GM23248 (cell line): ENCODE data around the gene LYRM9. TPM values are rescaled to one million over a fixed set of nuclear protein-coding genes. Genes with fewer than 3 reads are reported as not detected.
"Not testable (repeated sequence)": the region's sequence is repeated elsewhere in the genome, so short reads cannot be mapped to it uniquely, and the experiment has no call there.

Experiments
- DNase-seq: peaks from one replicate; pipeline ENCODE4 v3.0.0-alpha.2; 2015
- H2AFZ ChIP-seq: fragments of 200-600 bp; sonication (generic); 2 replicates; pipeline ENCODE4 v1.6.1; 2016; ENCODE audit warnings: antibody characterized with exemption
- H3F3A ChIP-seq: fragments of 200-600 bp; sonication (generic); 2 replicates; pipeline ENCODE4 v1.6.1; 2016; ENCODE audit warnings: mild to moderate bottlenecking, antibody characterized with exemption, mixed run types; ENCODE audit not compliant: insufficient read depth
- H3K27ac ChIP-seq: fragments of 200-600 bp; sonication (generic); 2 replicates; pipeline ENCODE4 v1.5.1; 2016; ENCODE audit warnings: mild to moderate bottlenecking
- H3K27me3 ChIP-seq: fragments of 200-600 bp; sonication (generic); replicated peaks from 2 replicates; pipeline ENCODE4 v1.6.1; 2016; ENCODE audit warnings: mild to moderate bottlenecking; ENCODE audit not compliant: insufficient read depth
- H3K36me3 ChIP-seq: fragments of 200-600 bp; sonication (generic); 2 replicates; pipeline ENCODE4 v1.6.1; 2016; ENCODE audit warnings: low read depth, mild to moderate bottlenecking
- H3K4me1 ChIP-seq: fragments of 200-600 bp; sonication (generic); 2 replicates; pipeline ENCODE4 v1.6.1; 2016; ENCODE audit warnings: mild to moderate bottlenecking; ENCODE audit not compliant: insufficient read depth
- H3K4me2 ChIP-seq: fragments of 200-600 bp; sonication (generic); one replicate; pipeline ENCODE4 v1.6.1; 2016; ENCODE audit warnings: mild to moderate bottlenecking; ENCODE audit not compliant: unreplicated experiment
- H3K4me3 ChIP-seq: fragments of 200-600 bp; sonication (generic); 2 replicates; pipeline ENCODE4 v1.5.1; 2016; ENCODE audit warnings: mild to moderate bottlenecking
- H3K79me2 ChIP-seq: fragments of 200-600 bp; sonication (generic); 2 replicates; pipeline ENCODE4 v1.6.1; 2016; ENCODE audit warnings: mild to moderate bottlenecking; ENCODE audit not compliant: insufficient read depth
- H3K9ac ChIP-seq: fragments of 200-600 bp; sonication (generic); 2 replicates; pipeline ENCODE4 v1.6.1; 2016; ENCODE audit warnings: mild to moderate bottlenecking
- H3K9me2 ChIP-seq: fragments of 200-600 bp; sonication (generic); 2 replicates; pipeline ENCODE4 v1.6.1; 2016; ENCODE audit warnings: mixed run types, mild to moderate bottlenecking, moderate library complexity; ENCODE audit not compliant: insufficient read depth
- H3K9me3 ChIP-seq: fragments of 200-600 bp; sonication (generic); one replicate; pipeline ENCODE4 v1.6.1; 2017; ENCODE audit warnings: low read depth
- H4K20me1 ChIP-seq: fragments of 200-600 bp; sonication (generic); 2 replicates; pipeline ENCODE4 v1.6.0; 2016; ENCODE audit not compliant: insufficient read depth
- EZH2 ChIP-seq: fragments of 200-600 bp; sonication (generic); IDR thresholded peaks from 2 replicates; pipeline ENCODE4 v1.6.1; 2018; ENCODE audit warnings: antibody characterized with exemption, mild to moderate bottlenecking; ENCODE audit not compliant: insufficient read depth, poor library complexity, severe bottlenecking
- EZH2phosphoT487 ChIP-seq: fragments of 200-600 bp; sonication (generic); IDR thresholded peaks from 2 replicates; pipeline ENCODE4 v1.6.1; 2018; ENCODE audit warnings: antibody characterized with exemption, moderate library complexity, mild to moderate bottlenecking, low read depth; ENCODE audit not compliant: insufficient read depth
- WGBS, 2 experiments: methylation state at CpG; one replicate each; pipeline ENCODE4 v1.1.6; 2015 to 2017; ENCODE audit warnings: low lambda C conversion rate in 2 of 2, low coverage in 1 of 2; ENCODE audit errors: missing lambda C conversion rate in 2 of 2; 5-methylcytosine and 5-hydroxymethylcytosine counted together
- in situ Hi-C: fragments of 300-500 bp; cut with MboI; formaldehyde crosslinking; loops from 2 replicates; pipeline ENCODE4 v1.15.0; 2020
- polyA plus RNA-seq: library from polyadenylated mRNA; unstranded; fragments of >200 nt; fragmentation: Nextera tagmentation; extraction: Ambion mirVana; gene quantifications from 2 replicates; pipeline ENCODE4 v1.2.1, GENCODE V29; 2016
- total RNA-seq: library from RNA; depleted of rRNA; stranded (reverse); fragments of >200 nt; shearing (Covaris generic); gene quantifications from 2 replicates; pipeline ENCODE4 v1.2.3, GENCODE V29; 2014

Gene LYRM9
- total and polyA plus RNA-seq, 2 experiments from 2014 or later = 11.3 to 15.4 TPM

DNA sequence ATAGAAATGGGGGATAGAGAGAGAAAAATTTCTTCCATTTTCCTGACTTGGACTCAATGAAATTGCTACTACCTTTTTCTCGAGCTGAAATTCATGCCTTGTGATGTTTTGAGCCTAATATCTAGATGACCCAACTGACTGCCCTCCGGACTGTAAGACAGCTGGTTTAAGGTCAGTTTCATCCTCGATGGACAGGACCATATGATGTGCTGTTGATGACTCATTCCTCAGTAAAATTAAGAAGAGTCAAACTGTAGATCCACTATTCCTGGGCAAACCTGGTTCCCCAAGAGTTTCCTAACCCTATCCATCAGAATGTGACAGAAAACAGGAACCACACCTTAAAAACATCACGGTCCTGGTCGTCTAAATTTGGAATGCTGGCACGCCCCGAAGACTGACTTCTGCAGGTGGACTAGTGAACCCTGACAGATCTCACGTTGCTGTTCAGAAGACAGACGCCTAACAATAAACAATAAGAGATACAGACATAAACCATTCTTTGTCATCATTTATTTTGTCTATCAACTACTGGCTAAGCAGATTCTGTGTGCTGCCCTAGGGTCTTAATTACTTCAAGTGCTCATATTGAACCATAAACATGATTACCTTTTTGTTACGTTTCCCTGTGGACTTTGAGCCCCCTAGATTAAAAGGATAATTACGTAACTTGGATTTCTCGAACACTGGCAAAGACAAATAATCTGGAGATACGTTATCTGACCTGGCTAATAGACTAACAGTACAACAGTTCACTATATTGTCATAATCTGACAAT is 47.7 kb downstream of the LYRM9 start:
- Histone ChIP-seq H4K20me1 (no peaks in the 10 kb centered on the region), H2AFZ (no peak overlapping the region), H3K4me3 (no peak overlapping the region), H3K9ac (no peak overlapping the region), H3K9me2 (no peaks in the 10 kb centered on the region), H3K27ac (no peak overlapping the region), H3K79me2 (no peaks in the 10 kb centered on the region), H3K9me3 (no peaks in the 10 kb centered on the region), H3K27me3 (0 out of 2 replicates have a peak, but pooled peaks cover 3% of the 10 kb centered on the region), H3F3A (no peaks in the 10 kb centered on the region), H3K4me1 (no peaks in the 10 kb centered on the region), H3K4me2 (no peak overlapping the region), H3K36me3 (no peaks in the 10 kb centered on the region)
- in situ Hi-C loops = no loop called here
- WGBS, 2 experiments = 57 to 59% methylated on average over 13 of the region's 13 CpGs
- TF ChIP-seq EZH2phosphoT487 (no peak), EZH2 (no peak)
- no peak for DNase-seq

DNA sequence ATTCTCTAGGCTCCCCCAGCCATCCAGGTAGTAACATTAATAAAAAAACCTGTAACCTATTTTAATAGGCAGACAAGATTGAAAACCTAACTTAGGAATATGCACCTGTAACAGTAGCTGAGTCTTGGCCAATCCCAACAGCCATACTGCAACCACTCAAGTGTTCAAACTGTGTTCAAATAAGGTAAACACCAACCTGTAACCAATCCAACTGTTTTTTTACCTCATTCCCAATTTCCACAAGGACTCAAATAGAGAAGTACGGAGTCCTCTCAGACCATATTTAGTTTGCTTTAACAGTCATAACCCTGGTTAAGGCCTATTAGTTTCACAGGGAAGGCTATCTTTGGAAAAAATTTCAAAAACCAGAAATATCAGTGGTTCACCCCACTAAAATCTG is 52.5 kb downstream of the LYRM9 start:
- Histone ChIP-seq H3K36me3 (no peaks in the 10 kb centered on the region), H3K79me2 (no peaks in the 10 kb centered on the region), H3K4me1 (no peaks in the 10 kb centered on the region), H3K9ac (no peak overlapping the region), H3K9me2 (no peaks in the 10 kb centered on the region), H3K9me3 (no peaks in the 10 kb centered on the region), H3K4me3 (no peak overlapping the region), H3F3A (no peaks in the 10 kb centered on the region), H2AFZ (no peak overlapping the region), H3K27me3 (0 out of 2 replicates have a peak, but pooled peaks cover 3% of the 10 kb centered on the region), H3K4me2 (no peak overlapping the region), H4K20me1 (no peaks in the 10 kb centered on the region), H3K27ac (no peak overlapping the region)
- TF ChIP-seq EZH2phosphoT487 (no peak), EZH2 (no peak)
- WGBS, 2 experiments = 21 to 45% methylated on average over 1 of the region's 1 CpG
- DNase-seq = no peak
- in situ Hi-C loops = no loop called here

DNA sequence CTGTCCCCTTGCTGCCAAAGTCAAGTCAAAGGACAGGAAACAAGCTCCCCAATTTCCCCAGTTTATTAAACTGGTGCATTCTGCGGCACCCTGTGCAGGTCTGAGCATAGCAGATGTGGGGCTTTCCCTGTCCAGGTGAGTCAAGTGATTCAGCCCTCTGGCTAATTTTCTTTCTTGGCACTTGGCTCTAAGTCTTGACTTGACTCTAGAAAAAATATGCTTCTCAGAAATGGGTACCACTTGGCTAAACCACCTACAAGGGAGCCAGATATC is 52.8 kb downstream of the LYRM9 start:
- H3K4me2 ChIP-seq, H4K20me1 ChIP-seq, in situ Hi-C loops, H3K36me3 ChIP-seq, H3K27ac ChIP-seq, H3K9ac ChIP-seq, H3K9me3 ChIP-seq, H3K4me1 ChIP-seq, H3K79me2 ChIP-seq, H3F3A ChIP-seq, H2AFZ ChIP-seq, H3K27me3 ChIP-seq, DNase-seq, H3K9me2 ChIP-seq, H3K4me3 ChIP-seq: not testable (repeated sequence)
- WGBS, 2 experiments = no CpG with 5 or more reads among the region's 1 CpG

DNA sequence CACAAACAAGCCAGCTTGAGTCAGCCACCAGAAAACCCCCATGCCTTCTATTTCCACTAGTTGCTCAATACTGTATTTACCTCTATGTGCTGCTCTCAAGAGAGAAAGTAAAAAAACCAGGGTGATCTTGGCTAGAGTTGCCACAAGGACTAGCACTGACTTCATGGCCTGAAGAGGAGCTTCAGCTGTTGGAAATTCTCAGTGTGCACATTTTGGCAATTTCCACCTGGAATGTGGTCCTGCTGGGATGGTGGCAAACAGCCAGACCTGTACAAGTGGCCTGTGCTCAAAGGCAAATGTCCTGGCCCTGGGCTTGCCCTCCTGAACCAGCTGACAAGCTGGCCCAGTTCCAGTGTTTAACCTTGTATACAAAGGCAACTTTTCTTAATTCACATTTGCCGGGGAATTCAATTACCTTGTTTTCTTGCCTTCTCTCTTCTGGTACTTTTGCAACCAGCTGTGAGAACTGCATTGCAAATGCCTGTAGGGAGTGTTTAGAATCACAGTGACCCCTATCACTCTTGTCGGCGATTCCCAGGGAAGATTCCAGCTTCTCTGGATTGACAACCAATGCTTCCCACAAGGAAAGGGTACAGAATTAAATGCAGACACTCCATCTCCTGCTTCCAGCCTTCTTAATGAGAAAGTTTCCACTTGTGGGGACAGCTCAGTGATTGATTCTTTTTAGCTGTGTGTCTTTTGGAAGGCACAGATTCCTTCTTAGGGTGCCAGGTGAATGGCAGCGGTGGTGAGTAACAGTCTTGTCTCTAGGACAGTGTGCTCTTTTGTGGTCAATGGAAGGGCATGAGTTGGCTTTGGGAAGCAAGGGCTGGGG is 53.4 kb downstream of the LYRM9 start:
- DNase-seq, H3F3A ChIP-seq, H3K27me3 ChIP-seq, H3K4me1 ChIP-seq, H3K9me3 ChIP-seq, H2AFZ ChIP-seq, H3K36me3 ChIP-seq, H3K27ac ChIP-seq, H3K79me2 ChIP-seq, in situ Hi-C loops, H3K9me2 ChIP-seq, H3K4me2 ChIP-seq, H3K4me3 ChIP-seq, H3K9ac ChIP-seq, H4K20me1 ChIP-seq: not testable (repeated sequence)
- WGBS, 2 experiments = 76 to 78% methylated on average over 1 of the region's 4 CpGs

DNA sequence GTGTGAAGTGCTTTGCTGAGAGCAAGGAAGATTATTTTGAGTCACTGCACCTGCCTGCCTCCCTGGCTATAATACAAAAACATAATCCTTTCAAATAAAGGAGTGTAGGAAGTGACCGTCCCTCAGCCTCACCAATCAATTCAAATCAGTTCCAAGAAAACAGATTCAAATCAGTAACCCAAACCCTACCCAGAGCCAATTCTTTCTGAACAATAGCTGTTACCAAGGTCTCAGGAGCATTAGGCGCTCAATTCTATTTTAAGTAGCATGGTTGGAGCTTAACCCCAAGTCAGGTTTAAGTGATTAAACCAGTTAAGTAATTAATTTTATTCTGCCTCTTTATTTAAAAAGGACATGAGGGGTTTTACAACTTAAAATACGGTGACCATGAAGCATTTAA is 54.6 kb downstream of the LYRM9 start:
- H4K20me1 ChIP-seq, H3K4me2 ChIP-seq, DNase-seq, H3F3A ChIP-seq, H3K9me2 ChIP-seq, H3K4me1 ChIP-seq, in situ Hi-C loops, H3K9ac ChIP-seq, H3K27ac ChIP-seq, H3K79me2 ChIP-seq, H3K4me3 ChIP-seq, H3K27me3 ChIP-seq, H3K36me3 ChIP-seq, H2AFZ ChIP-seq, H3K9me3 ChIP-seq: not testable (repeated sequence)
- 63 to 74% methylated on average over 2 of the region's 3 CpGs for WGBS, 2 experiments

DNA sequence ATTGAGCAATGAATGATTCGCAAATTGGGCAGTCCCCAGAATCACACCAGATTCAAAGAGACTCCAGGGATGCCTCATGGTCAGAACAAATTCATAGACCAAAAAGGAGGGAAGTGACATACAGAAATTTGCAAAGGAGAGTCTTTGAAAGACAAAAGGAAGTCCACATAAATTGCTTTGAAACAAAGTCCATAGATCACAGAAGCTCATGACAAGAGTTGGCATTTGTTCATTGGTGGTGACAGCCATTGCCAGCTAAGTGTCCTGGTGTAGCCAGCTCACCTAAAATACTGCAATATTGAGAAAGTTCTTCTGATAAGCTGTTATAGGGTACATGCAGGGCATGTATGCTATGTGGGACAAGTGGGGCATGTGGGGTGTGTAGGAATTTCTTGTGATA is 55.4 kb downstream of the LYRM9 start:
- H3K36me3 ChIP-seq, H3K27ac ChIP-seq, H3K79me2 ChIP-seq, H2AFZ ChIP-seq, H3K4me2 ChIP-seq, H3K4me3 ChIP-seq, H3K9me3 ChIP-seq, H3K27me3 ChIP-seq, H4K20me1 ChIP-seq, H3F3A ChIP-seq, in situ Hi-C loops, DNase-seq, H3K9me2 ChIP-seq, H3K4me1 ChIP-seq, H3K9ac ChIP-seq: not testable (repeated sequence)
- 65 to 67% methylated on average over 1 of the region's 1 CpG for WGBS, 2 experiments
